ENCODE results near the gene IRF9. TPM values are rescaled to one million over a fixed set of nuclear protein-coding genes. Genes with fewer than 3 reads are reported as not detected.

The IRF9 gene
- total and polyA plus RNA-seq, 2 of the 13 experiments (the other 11 are each of a cell fraction or from before 2014, with no cell fraction given): 14.9 to 49.7 TPM

DNA sequence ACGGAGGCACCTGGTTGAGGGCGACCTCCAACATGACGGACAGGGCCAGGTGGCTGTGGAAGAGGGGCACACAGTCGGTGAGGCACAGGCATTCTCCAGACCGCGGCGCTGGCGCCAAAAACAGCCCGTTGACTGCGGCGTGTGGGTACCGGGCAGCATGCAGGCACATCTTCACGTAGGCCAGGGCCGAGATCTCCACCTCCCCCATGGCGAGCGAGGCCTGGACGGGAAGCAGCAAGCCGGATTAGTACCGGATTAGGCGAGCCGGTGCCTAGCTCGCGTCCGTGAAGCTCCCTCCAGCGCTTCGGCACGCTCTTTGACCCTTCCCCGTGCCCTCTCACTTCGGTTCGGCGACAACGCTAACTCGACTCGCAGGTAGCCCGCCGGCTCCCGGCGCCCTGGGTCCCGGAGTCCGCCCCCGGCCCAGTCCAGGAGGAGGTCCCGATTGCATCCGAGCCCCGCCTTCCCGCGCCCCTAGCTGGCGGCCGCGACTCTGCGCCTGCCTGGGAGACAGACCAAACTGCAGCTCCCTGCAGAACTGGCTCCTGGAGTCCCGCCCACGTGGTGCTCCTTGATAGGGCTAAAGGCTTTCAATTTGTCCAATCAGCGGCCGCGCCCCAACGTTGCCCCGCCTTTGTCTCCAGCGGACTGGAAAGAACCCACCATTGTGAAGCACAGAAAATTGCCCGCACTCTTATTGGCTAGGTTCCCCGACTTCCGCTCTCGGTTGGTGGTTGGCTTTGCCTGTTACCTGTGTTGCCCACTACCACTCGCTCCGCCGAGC lies 19.8 kb upstream of the IRF9 start, which contains the start of gene EMC9 (continued):
- TF ChIP-seq, protein P1, sequence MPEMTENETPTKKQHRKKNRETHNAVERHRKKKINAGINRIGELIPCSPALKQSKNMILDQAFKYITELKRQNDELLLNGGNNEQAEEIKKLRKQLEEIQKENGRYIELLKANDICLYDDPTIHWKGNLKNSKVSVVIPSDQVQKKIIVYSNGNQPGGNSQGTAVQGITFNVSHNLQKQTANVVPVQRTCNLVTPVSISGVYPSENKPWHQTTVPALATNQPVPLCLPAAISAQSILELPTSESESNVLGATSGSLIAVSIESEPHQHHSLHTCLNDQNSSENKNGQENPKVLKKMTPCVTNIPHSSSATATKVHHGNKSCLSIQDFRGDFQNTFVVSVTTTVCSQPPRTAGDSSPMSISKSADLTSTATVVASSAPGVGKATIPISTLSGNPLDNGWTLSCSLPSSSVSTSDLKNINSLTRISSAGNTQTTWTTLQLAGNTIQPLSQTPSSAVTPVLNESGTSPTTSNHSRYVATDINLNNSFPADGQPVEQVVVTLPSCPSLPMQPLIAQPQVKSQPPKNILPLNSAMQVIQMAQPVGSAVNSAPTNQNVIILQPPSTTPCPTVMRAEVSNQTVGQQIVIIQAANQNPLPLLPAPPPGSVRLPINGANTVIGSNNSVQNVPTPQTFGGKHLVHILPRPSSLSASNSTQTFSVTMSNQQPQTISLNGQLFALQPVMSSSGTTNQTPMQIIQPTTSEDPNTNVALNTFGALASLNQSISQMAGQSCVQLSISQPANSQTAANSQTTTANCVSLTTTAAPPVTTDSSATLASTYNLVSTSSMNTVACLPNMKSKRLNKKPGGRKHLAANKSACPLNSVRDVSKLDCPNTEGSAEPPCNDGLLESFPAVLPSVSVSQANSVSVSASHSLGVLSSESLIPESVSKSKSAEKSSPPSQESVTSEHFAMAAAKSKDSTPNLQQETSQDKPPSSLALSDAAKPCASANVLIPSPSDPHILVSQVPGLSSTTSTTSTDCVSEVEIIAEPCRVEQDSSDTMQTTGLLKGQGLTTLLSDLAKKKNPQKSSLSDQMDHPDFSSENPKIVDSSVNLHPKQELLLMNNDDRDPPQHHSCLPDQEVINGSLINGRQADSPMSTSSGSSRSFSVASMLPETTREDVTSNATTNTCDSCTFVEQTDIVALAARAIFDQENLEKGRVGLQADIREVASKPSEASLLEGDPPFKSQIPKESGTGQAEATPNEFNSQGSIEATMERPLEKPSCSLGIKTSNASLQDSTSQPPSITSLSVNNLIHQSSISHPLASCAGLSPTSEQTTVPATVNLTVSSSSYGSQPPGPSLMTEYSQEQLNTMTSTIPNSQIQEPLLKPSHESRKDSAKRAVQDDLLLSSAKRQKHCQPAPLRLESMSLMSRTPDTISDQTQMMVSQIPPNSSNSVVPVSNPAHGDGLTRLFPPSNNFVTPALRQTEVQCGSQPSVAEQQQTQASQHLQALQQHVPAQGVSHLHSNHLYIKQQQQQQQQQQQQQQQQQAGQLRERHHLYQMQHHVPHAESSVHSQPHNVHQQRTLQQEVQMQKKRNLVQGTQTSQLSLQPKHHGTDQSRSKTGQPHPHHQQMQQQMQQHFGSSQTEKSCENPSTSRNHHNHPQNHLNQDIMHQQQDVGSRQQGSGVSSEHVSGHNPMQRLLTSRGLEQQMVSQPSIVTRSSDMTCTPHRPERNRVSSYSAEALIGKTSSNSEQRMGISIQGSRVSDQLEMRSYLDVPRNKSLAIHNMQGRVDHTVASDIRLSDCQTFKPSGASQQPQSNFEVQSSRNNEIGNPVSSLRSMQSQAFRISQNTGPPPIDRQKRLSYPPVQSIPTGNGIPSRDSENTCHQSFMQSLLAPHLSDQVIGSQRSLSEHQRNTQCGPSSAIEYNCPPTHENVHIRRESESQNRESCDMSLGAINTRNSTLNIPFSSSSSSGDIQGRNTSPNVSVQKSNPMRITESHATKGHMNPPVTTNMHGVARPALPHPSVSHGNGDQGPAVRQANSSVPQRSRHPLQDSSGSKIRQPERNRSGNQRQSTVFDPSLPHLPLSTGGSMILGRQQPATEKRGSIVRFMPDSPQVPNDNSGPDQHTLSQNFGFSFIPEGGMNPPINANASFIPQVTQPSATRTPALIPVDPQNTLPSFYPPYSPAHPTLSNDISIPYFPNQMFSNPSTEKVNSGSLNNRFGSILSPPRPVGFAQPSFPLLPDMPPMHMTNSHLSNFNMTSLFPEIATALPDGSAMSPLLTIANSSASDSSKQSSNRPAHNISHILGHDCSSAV (CRISPR knock-in tag; IDR thresholded peaks at IDR 0.05; ENCODE audit: borderline replicate concordance): peak; percentile 95
- no peak for TF ChIP-seq KDM1A (CRISPR knock-in tag; IDR thresholded peaks at IDR 0.05)
- TF ChIP-seq U2AF1 (optimal IDR thresholded peaks at IDR 0.05; ENCODE audit: low read depth, low read length): no peak
- no peak for TF ChIP-seq PHF20 (CRISPR knock-in tag; IDR thresholded peaks at IDR 0.05)
- peak; percentile 35; the same call in 1 of the 2 replicates for TF ChIP-seq RARA (CRISPR knock-in tag; IDR thresholded peaks at IDR 0.05)
- TF ChIP-seq PPARG (CRISPR knock-in tag; conservative IDR thresholded peaks at IDR 0.05): peak; percentile 43; the same call in 1 of the 2 replicates
- peak; percentile 88 for TF ChIP-seq CBFB (CRISPR knock-in tag; IDR thresholded peaks at IDR 0.05)
- TF ChIP-seq ZNF232 (CRISPR knock-in tag; IDR thresholded peaks at IDR 0.05; ENCODE audit: borderline replicate concordance): peak; percentile 90
- TF ChIP-seq ZNF782 (CRISPR knock-in tag; IDR thresholded peaks at IDR 0.05; ENCODE audit: borderline replicate concordance): peak; percentile 99
- peak; percentile 70 for TF ChIP-seq RXRA (CRISPR knock-in tag; IDR thresholded peaks at IDR 0.05)
- peak; percentile 90 for TF ChIP-seq KDM5A (IDR thresholded peaks at IDR 0.05; ENCODE audit: borderline replicate concordance, low read length)
- TF ChIP-seq FOXK2 (IDR thresholded peaks at IDR 0.05): peak; percentile 57; the same call in 1 of the 2 replicates
- TF ChIP-seq, protein P2, sequence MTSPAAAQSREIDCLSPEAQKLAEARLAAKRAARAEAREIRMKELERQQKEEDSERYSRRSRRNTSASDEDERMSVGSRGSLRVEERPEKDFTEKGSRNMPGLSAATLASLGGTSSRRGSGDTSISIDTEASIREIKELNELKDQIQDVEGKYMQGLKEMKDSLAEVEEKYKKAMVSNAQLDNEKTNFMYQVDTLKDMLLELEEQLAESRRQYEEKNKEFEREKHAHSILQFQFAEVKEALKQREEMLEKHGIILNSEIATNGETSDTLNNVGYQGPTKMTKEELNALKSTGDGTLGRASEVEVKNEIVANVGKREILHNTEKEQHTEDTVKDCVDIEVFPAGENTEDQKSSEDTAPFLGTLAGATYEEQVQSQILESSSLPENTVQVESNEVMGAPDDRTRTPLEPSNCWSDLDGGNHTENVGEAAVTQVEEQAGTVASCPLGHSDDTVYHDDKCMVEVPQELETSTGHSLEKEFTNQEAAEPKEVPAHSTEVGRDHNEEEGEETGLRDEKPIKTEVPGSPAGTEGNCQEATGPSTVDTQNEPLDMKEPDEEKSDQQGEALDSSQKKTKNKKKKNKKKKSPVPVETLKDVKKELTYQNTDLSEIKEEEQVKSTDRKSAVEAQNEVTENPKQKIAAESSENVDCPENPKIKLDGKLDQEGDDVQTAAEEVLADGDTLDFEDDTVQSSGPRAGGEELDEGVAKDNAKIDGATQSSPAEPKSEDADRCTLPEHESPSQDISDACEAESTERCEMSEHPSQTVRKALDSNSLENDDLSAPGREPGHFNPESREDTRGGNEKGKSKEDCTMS (CRISPR knock-in tag; conservative IDR thresholded peaks at IDR 0.05): no peak
- TF ChIP-seq, protein P3, sequence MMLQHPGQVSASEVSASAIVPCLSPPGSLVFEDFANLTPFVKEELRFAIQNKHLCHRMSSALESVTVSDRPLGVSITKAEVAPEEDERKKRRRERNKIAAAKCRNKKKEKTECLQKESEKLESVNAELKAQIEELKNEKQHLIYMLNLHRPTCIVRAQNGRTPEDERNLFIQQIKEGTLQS (CRISPR knock-in tag; IDR thresholded peaks at IDR 0.05): peak; percentile 27; the same call in 1 of the 2 replicates
- TF ChIP-seq, protein P4, sequence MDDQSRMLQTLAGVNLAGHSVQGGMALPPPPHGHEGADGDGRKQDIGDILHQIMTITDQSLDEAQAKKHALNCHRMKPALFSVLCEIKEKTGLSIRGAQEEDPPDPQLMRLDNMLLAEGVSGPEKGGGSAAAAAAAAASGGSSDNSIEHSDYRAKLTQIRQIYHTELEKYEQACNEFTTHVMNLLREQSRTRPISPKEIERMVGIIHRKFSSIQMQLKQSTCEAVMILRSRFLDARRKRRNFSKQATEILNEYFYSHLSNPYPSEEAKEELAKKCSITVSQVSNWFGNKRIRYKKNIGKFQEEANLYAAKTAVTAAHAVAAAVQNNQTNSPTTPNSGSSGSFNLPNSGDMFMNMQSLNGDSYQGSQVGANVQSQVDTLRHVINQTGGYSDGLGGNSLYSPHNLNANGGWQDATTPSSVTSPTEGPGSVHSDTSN (CRISPR knock-in tag; IDR thresholded peaks at IDR 0.05; ENCODE audit: borderline replicate concordance): no peak
- TF ChIP-seq RFX3 (CRISPR knock-in tag; IDR thresholded peaks at IDR 0.05): no peak; the same call in 1 of the 2 replicates
- TF ChIP-seq REPIN1 (CRISPR knock-in tag; IDR thresholded peaks at IDR 0.05; ENCODE audit: borderline replicate concordance, low read depth): peak; percentile 6; the same call in 1 of the 2 replicates

All from HepG2 (cell line).